ENCODE measurements around the gene PRODH2. TPM values are rescaled to one million over a fixed set of nuclear protein-coding genes. Genes with fewer than 3 reads are reported as not detected.

PRODH2 gene
- total and polyA plus RNA-seq, 2 donors (not counting 3 experiments of a cell fraction or from before 2014, with no cell fraction given) = not detected

DNA sequence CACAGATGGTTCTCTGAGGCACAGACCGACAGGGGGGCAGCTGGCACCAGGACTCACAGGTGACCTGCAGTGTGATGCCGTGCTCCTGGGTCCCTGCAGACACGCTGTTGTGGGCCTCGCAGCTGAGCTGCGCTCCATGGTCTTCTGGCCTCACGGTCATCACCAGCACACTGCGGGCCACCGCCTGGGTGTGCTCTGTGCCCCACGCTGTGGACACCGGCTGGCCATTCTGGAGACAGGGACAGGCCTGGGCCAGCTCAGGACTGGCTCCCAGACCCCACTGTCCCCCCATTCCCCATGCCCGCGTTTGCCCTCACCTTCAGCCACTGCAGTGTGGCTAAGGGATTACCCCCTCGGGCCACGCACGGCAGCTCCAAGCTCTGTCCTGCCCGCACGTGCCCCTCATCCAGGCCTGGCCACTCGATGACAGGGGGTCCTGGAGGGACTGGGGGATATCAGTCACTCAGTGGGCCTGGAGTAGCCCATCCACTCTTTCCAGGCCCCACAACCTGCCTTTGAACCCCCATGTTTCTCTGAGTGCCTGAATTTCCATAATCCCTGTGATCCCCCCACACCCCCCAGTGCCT, 36.4 kb upstream of the PRODH2 start:
- ChIA-PET CTCF (no interaction called here), POLR2A (no interaction called here)
- dilution Hi-C loops (cut with MboI; ENCODE audit: extremely low pct_ligation_motif_present, low sequenced_read_pairs) (no loop called here), intact Hi-C loops (cut with micrococcal nuclease) (no loop called here)
- BruUV-seq (replicated peaks) = no TSS peak
- Histone ChIP-seq H4K20me1 (replicated peaks; ENCODE audit: control insufficient read depth, extremely low read depth, insufficient read depth, low read length) (no peaks in the 10 kb centered on the region), H3K27ac (ENCODE audit: insufficient read depth, low read depth, low read length) (no peak overlapping the region), H3K27me3 (ENCODE audit: control insufficient read depth in 2 of 2, insufficient read depth in 2 of 2, low read length in 2 of 2) (peaks cover 20 to 27% of the 10 kb centered on the region in 2 experiments), H3K4me2 (ENCODE audit: insufficient read depth, low read length) (no peak overlapping the region), H3K9me3 (replicated peaks; ENCODE audit: control insufficient read depth, insufficient read depth, low read length) (no peaks in the 10 kb centered on the region), H3K4me1 (ENCODE audit: control insufficient read depth, extremely low read depth, insufficient read depth, low read length) (no peaks in the 10 kb centered on the region), H3K9ac (replicated peaks; ENCODE audit: extremely low read depth, insufficient read depth, low read length) (no peak overlapping the region), H3K9me1 (replicated peaks; ENCODE audit: control insufficient read depth, extremely low read depth, insufficient read depth, low read length) (no peaks in the 10 kb centered on the region), H3K4me3 (replicated peaks in 1 of 3; ENCODE audit: insufficient read depth in 1 of 3, low read depth in 1 of 3, low read length in 3 of 3) (no peak overlapping the region), H3K79me2 (ENCODE audit: control insufficient read depth, insufficient read depth, low read length) (no peaks in the 10 kb centered on the region), H3K36me3 (ENCODE audit: control insufficient read depth in 2 of 2, extremely low read depth in 1 of 2, insufficient read depth in 2 of 2, low read length in 2 of 2) (no peaks in the 10 kb centered on the region), H2AFZ (ENCODE audit: low read depth, low read length) (no peak overlapping the region)
- no peak for FAIRE-seq
- no peak for DNase-seq (ENCODE audit: low read depth, low spot score)
- TF ChIP-seq FOS (IDR thresholded peaks at IDR 0.05; ENCODE audit: borderline replicate concordance, insufficient read depth, low read length) = no peak

DNA sequence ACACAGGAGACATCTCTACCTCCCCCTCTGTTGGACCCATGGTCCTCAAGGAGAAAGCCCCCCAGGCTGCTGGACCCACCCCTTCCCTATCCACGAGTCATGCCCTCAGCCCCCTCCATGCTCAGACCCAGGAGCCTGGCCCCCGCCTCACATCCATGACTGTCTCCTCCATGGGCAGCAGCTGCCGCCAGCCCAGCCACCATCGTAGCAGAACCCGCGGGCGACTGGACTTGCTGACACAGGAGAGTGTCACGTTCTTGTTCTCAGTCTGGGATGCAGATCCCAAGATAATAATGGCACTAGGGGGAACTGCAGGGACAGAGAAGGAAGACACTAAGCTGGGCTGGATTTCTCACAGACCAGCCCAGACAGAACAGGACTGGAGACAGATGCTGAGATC, 35.8 kb upstream of the PRODH2 start:
- Histone ChIP-seq H3K27me3 (ENCODE audit: control insufficient read depth in 2 of 2, insufficient read depth in 2 of 2, low read length in 2 of 2) (peaks cover 20 to 28% of the 10 kb centered on the region in 2 experiments), H3K4me2 (ENCODE audit: insufficient read depth, low read length) (no peak overlapping the region), H3K36me3 (ENCODE audit: control insufficient read depth in 2 of 2, extremely low read depth in 1 of 2, insufficient read depth in 2 of 2, low read length in 2 of 2) (no peaks in the 10 kb centered on the region), H3K4me3 (replicated peaks in 1 of 3; ENCODE audit: insufficient read depth in 1 of 3, low read depth in 1 of 3, low read length in 3 of 3) (no peak overlapping the region), H3K9me3 (replicated peaks; ENCODE audit: control insufficient read depth, insufficient read depth, low read length) (no peaks in the 10 kb centered on the region), H3K27ac (ENCODE audit: insufficient read depth, low read depth, low read length) (no peak overlapping the region), H4K20me1 (replicated peaks; ENCODE audit: control insufficient read depth, extremely low read depth, insufficient read depth, low read length) (no peaks in the 10 kb centered on the region), H3K9me1 (replicated peaks; ENCODE audit: control insufficient read depth, extremely low read depth, insufficient read depth, low read length) (no peaks in the 10 kb centered on the region), H2AFZ (ENCODE audit: low read depth, low read length) (no peak overlapping the region), H3K9ac (replicated peaks; ENCODE audit: extremely low read depth, insufficient read depth, low read length) (no peak overlapping the region), H3K4me1 (ENCODE audit: control insufficient read depth, extremely low read depth, insufficient read depth, low read length) (no peaks in the 10 kb centered on the region), H3K79me2 (ENCODE audit: control insufficient read depth, insufficient read depth, low read length) (no peaks in the 10 kb centered on the region)
- dilution Hi-C loops (cut with MboI; ENCODE audit: extremely low pct_ligation_motif_present, low sequenced_read_pairs) = no loop called here
- DNase-seq (ENCODE audit: low read depth, low spot score) (no peak), FAIRE-seq (no peak)
- TF ChIP-seq GATA2 (IDR thresholded peaks at IDR 0.05; ENCODE audit: insufficient read depth, insufficient read length, low read depth, low read length) (no peak), MYC (IDR thresholded peaks at IDR 0.05; ENCODE audit: low read depth, low read length) (no peak)
- intact Hi-C loops (cut with micrococcal nuclease) = no loop called here
- CTCF ChIA-PET = no interaction called here
- POLR2A ChIA-PET = no interaction called here
- BruUV-seq (replicated peaks) = no TSS peak

Data from endothelial cell of umbilical vein (primary cell).